ENCODE measurements around the gene PDE3B.

DNA sequence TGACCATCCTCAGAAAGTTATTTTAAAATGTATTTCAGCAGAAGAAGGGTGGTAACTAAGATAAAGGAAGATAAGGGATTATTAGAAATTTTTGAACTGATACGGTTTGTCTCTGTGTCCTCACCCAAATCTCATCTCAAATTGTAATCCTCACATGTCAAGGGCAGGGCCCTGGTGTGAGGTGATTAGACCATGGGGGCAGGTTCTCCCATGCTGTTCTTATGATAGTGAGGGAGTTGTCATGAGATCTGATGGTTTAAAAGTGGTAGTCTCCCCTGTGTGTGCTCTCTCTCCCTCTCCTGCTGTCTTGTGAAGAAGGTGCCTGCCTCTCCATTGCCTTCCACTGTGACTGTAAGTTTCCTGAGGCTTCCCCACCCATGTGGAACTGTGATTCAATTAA, 212.3 kb downstream of the PDE3B start:
- TF ChIP-seq POLR2A (IDR thresholded peaks at IDR 0.05; ENCODE audit: low read length): no peak
- no peak for TF ChIP-seq GATA1 (IDR thresholded peaks at IDR 0.05; ENCODE audit: low read depth, low read length)
